ENCODE measurements around the gene MICAL1. TPM values are rescaled to one million over a fixed set of nuclear protein-coding genes. Genes with fewer than 3 reads are reported as not detected.

The MICAL1 gene
- total RNA-seq, 1 experiment from 2014 or later = 92.9 TPM

- no peak overlapping the region for H3K14ac ChIP-seq (ENCODE audit: insufficient read depth, low read length)
- peaks cover under 1% of the 10 kb centered on the region; the same call in 1 of the 2 replicates for H3K4me1 ChIP-seq (ENCODE audit: insufficient read depth, low read length)
- no peak overlapping the region for H2AFZ ChIP-seq (ENCODE audit: low read length)
- no peak overlapping the region for H3K4me2 ChIP-seq (ENCODE audit: insufficient read depth, insufficient read length, low read length)
- no peak overlapping the region for H3K56ac ChIP-seq (ENCODE audit: insufficient read length, low read depth, low read length)
- H3K9me3 ChIP-seq (ENCODE audit: control insufficient read depth, low read depth, low read length) = no peaks in the 10 kb centered on the region
- H3K4ac ChIP-seq (ENCODE audit: low read depth, low read length) = no peak overlapping the region
- H3K79me2 ChIP-seq (ENCODE audit: insufficient read depth, low read length) = no peaks in the 10 kb centered on the region
- H2BK15ac ChIP-seq (ENCODE audit: low read depth, low read length) = no peak overlapping the region
- peaks cover 10% of the 10 kb centered on the region for H3K23me2 ChIP-seq (ENCODE audit: insufficient read length, low read depth, low read length, poor library complexity, severe bottlenecking)
- no peak overlapping the region for H2AK5ac ChIP-seq (ENCODE audit: insufficient read length, low read length)
- H2BK12ac ChIP-seq (ENCODE audit: insufficient read length, low read depth, low read length) = no peak overlapping the region
- H3K23ac ChIP-seq (ENCODE audit: insufficient read length, low read depth, low read length) = no peak overlapping the region
- H3K18ac ChIP-seq (ENCODE audit: insufficient read length, low read depth, low read length) = no peak overlapping the region
- Mint-ChIP-seq H3K36me3 (ENCODE audit: insufficient read depth in 1 of 3, low read depth in 3 of 3) (peaks cover 11 to 56% (median 37%) of the 10 kb centered on the region in 3 experiments), H3K27me3 (ENCODE audit: low read depth) (no peaks in the 10 kb centered on the region), H3K4me3 (no peak overlapping the region), H3K27ac (no peak overlapping the region), H3K9me3 (no peaks in the 10 kb centered on the region; a peak in 1 of 5 replicates), H3K4me1 (peaks cover 10 to 11% of the 10 kb centered on the region in 2 experiments)
- no peaks in the 10 kb centered on the region for H3K79me1 ChIP-seq (ENCODE audit: insufficient read depth, low read depth, low read length, poor library complexity, severe bottlenecking)
- DNase-seq = no peak
- no peak overlapping the region for H4K5ac ChIP-seq (ENCODE audit: insufficient read length, low read depth, low read length)
- H4K20me1 ChIP-seq (ENCODE audit: control insufficient read depth, insufficient read depth, insufficient read length) = no peaks in the 10 kb centered on the region
- no peak overlapping the region for H4K8ac ChIP-seq (replicated peaks; ENCODE audit: insufficient read length, low read depth, low read length)
- H2BK20ac ChIP-seq (ENCODE audit: low read depth, low read length, poor library complexity, severe bottlenecking) = no peak overlapping the region
- H3K27ac ChIP-seq (ENCODE audit: insufficient read length, low read depth, low read length) = no peak overlapping the region
- no peak overlapping the region for H2BK5ac ChIP-seq (ENCODE audit: insufficient read length, low read length)
- no peak overlapping the region for H3K9ac ChIP-seq (ENCODE audit: extremely low read depth, insufficient read length, low read length)
- WGBS (ENCODE audit: extremely low coverage, insufficient read length, low lambda C conversion rate) = no CpG with 5 or more reads among the region's 7 CpGs
- H2BK120ac ChIP-seq (ENCODE audit: low read depth, low read length, poor library complexity, severe bottlenecking) = no peak overlapping the region
- H4K91ac ChIP-seq (ENCODE audit: insufficient read length, low read depth, low read length) = no peak overlapping the region
- no peaks in the 10 kb centered on the region for H3K27me3 ChIP-seq (ENCODE audit: insufficient read depth, low read length)
- TF ChIP-seq CTCF (conservative IDR thresholded peaks at IDR 0.05) = no peak
- H3T11ph ChIP-seq (ENCODE audit: low read length) = no peak overlapping the region
Measured at GRCh38 chr6:109451376-109451775, 4.2 kb downstream of the MICAL1 start.

Measured in H9 (cell line).